A549 (cell line): ENCODE measurements around the gene DOCK9. TPM values are rescaled to one million over a fixed set of nuclear protein-coding genes. Genes with fewer than 3 reads are reported as not detected.

Source experiments
- ATAC-seq, 2 experiments: fragments of 200-7000 bp in 1 of 2; fragments of >200 bp in 1 of 2; cut with Nextera tagmentation in 1 of 2; cut with Tn5 transposase in 1 of 2; 3 replicates each; pipeline versions ENCODE4 v1.8.0 to v1.9.1; 2018 to 2020; ENCODE audit warnings: mild to moderate bottlenecking in 1 of 2, moderate library complexity in 1 of 2
- CTCF ChIA-PET: fragments of 300-600 bp; sonication (Branson Sonifier 250); formaldehyde crosslinking; extraction: SDS; loops from one replicate; lab custom pipeline; 2021; ENCODE audit warnings: antibody characterized with exemption, inconsistent platforms; lab: Yijun Ruan, JAX
- POLR2A ChIA-PET: fragments of 350-600 bp; formaldehyde crosslinking; extraction: SDS; loops from one replicate; lab custom pipeline; 2021; ENCODE audit warnings: antibody characterized with exemption, inconsistent platforms; lab: Yijun Ruan, JAX
- DNase-seq, 2 experiments: peaks; one replicate each; pipeline versions ENCODE4 v3.0.0 to v3.0.0-alpha.2; 2011 to 2016; ENCODE audit warnings: low read depth in 1 of 2, low spot score in 1 of 2
- FAIRE-seq: peaks from 2 replicates; lab custom pipeline; 2011; peaks lifted over from hg19 to GRCh38; lab: Jason Lieb, UNC
- H3K27ac ChIP-seq, 2 experiments: fragments of >200 bp; sonication (Bioruptor Twin); formaldehyde crosslinking; 3 replicates each; pipeline ENCODE4 v1.5.1; 2016 to 2017
- H3K4me1 ChIP-seq: fragments of >200 bp; sonication (Bioruptor Twin); formaldehyde crosslinking; 3 replicates; pipeline ENCODE4 v1.6.1; 2016
- H3K4me2 ChIP-seq: fragments of >200 bp; sonication (Bioruptor Twin); formaldehyde crosslinking; 3 replicates; pipeline ENCODE4 v1.6.1; 2016
- H3K4me3 ChIP-seq: fragments of >200 bp; sonication (Bioruptor Twin); formaldehyde crosslinking; 3 replicates; pipeline ENCODE4 v1.5.1; 2016
- H3K9me3 ChIP-seq: fragments of >200 bp; sonication (Bioruptor Twin); formaldehyde crosslinking; 3 replicates; pipeline ENCODE4 v1.6.1; 2016
- BCL3 ChIP-seq: fragments of >200 bp; sonication (Bioruptor Twin); formaldehyde crosslinking; IDR thresholded peaks from 3 replicates; pipeline ENCODE4 v1.6.1; 2016
- CEBPB ChIP-seq, 2 experiments: fragments of >200 bp in 1 of 2; sonication (Bioruptor Twin) in 1 of 2; formaldehyde crosslinking in 1 of 2; IDR thresholded peaks; 2 replicates each; pipeline ENCODE4 v1.6.1; 2012 to 2016
- CHD4 ChIP-seq: fragments of 200-600 bp; sonication (generic); IDR thresholded peaks from 2 replicates; pipeline ENCODE4 v1.6.1; 2016; ENCODE audit warnings: antibody characterized with exemption, mild to moderate bottlenecking, borderline replicate concordance
- CTCF ChIP-seq: fragments of >200 bp; sonication (Bioruptor Twin); formaldehyde crosslinking; IDR thresholded peaks from 3 replicates; pipeline ENCODE4 v1.5.1; 2016
- EHMT2 ChIP-seq: fragments of 200-600 bp; sonication (generic); IDR thresholded peaks from 2 replicates; pipeline ENCODE4 v1.6.1; 2016; ENCODE audit warnings: antibody characterized with exemption, low read depth, mild to moderate bottlenecking, moderate library complexity
- EP300 ChIP-seq, 2 experiments: fragments of >200 bp; sonication (Bioruptor Twin); formaldehyde crosslinking; IDR thresholded peaks; 2 replicates in 1 of 2; 3 replicates in 1 of 2; pipeline ENCODE4 v1.6.1; 2016 to 2017
- ESRRA ChIP-seq: fragments of 150-350 bp; IDR thresholded peaks from 2 replicates; pipeline ENCODE4 v1.6.1; 2014; ENCODE audit warnings: mild to moderate bottlenecking, low read length, borderline replicate concordance
- GATA3 ChIP-seq: IDR thresholded peaks from 2 replicates; pipeline ENCODE4 v1.6.1; 2012; ENCODE audit warnings: borderline replicate concordance
- HES2 ChIP-seq: fragments of >200 bp; sonication (Bioruptor Twin); formaldehyde crosslinking; IDR thresholded peaks from 2 replicates; pipeline ENCODE4 v1.6.1; 2016
- HEYL ChIP-seq: fragments of 250-450 bp; sonication (Bioruptor Pico); IDR thresholded peaks from 2 replicates; pipeline ENCODE4 v1.8.0; 2021; ENCODE audit warnings: mild to moderate bottlenecking, moderate library complexity
- HMGXB4 ChIP-seq: fragments of 250-450 bp; sonication (Bioruptor Pico); IDR thresholded peaks from 2 replicates; pipeline ENCODE4 v1.5.0; 2021; ENCODE audit warnings: mild to moderate bottlenecking, moderate library complexity, borderline replicate concordance
- HOXA7 ChIP-seq: fragments of 250-450 bp; sonication (Bioruptor Pico); IDR thresholded peaks from 2 replicates; pipeline ENCODE4 v1.5.0; 2020; ENCODE audit warnings: mild to moderate bottlenecking, moderate library complexity
- JUNB ChIP-seq: fragments of >200 bp; sonication (Bioruptor Twin); formaldehyde crosslinking; IDR thresholded peaks from 2 replicates; pipeline ENCODE4 v1.6.1; 2016
- KDM1A ChIP-seq: fragments of 200-600 bp; sonication (generic); IDR thresholded peaks from 2 replicates; pipeline ENCODE4 v1.6.1; 2016; ENCODE audit warnings: low read depth, mild to moderate bottlenecking
- MAFK ChIP-seq: fragments of 450-650 bp; IDR thresholded peaks from 2 replicates; pipeline ENCODE4 v1.6.1; 2014; ENCODE audit not compliant: partially characterized antibody
- MAX ChIP-seq: IDR thresholded peaks from 2 replicates; pipeline ENCODE4 v1.6.1; 2012
- NFE2L2 ChIP-seq: fragments of 150-350 bp; conservative IDR thresholded peaks from 2 replicates; pipeline ENCODE4 v1.6.1; 2014; ENCODE audit warnings: low read length
- NPAS2 ChIP-seq: fragments of 250-450 bp; sonication (Bioruptor Pico); IDR thresholded peaks from 2 replicates; pipeline ENCODE4 v1.8.0; 2022; ENCODE audit warnings: mild to moderate bottlenecking, moderate library complexity, borderline replicate concordance
- RAD21 ChIP-seq, 2 experiments: fragments of >200 bp in 1 of 2; sonication (Bioruptor Twin) in 1 of 2; formaldehyde crosslinking in 1 of 2; IDR thresholded peaks in 1 of 2; conservative IDR thresholded peaks in 1 of 2; 2 replicates in 1 of 2; 3 replicates in 1 of 2; pipeline ENCODE4 v1.6.1; 2012 to 2018; ENCODE audit warnings: inconsistent platforms in 1 of 2
- RNF2 ChIP-seq: fragments of 200-600 bp; sonication (generic); IDR thresholded peaks from 2 replicates; pipeline ENCODE4 v1.6.1; 2016; ENCODE audit warnings: low read depth, mild to moderate bottlenecking, antibody characterized with exemption, moderate library complexity, borderline replicate concordance
- TP53 ChIP-seq: fragments of 250-450 bp; sonication (Bioruptor Pico); IDR thresholded peaks from 2 replicates; pipeline ENCODE4 v1.5.0; 2021; ENCODE audit warnings: mild to moderate bottlenecking, moderate library complexity
- ZFP36 ChIP-seq: fragments of 450-650 bp; IDR thresholded peaks from 2 replicates; pipeline ENCODE4 v1.6.1; 2014; ENCODE audit warnings: borderline replicate concordance; ENCODE audit not compliant: partially characterized antibody
- ZNF302 ChIP-seq: fragments of 250-450 bp; sonication (Bioruptor Pico); IDR thresholded peaks from 2 replicates; pipeline ENCODE4 v1.9.0; 2021; ENCODE audit warnings: inconsistent platforms, mild to moderate bottlenecking, moderate library complexity
- ZSCAN20 ChIP-seq: fragments of 250-450 bp; sonication (Bioruptor Pico); IDR thresholded peaks from 2 replicates; pipeline ENCODE4 v1.8.0; 2022; ENCODE audit warnings: mild to moderate bottlenecking, moderate library complexity
- WGBS: methylation state at CpG from one replicate; pipeline ENCODE4 v1.1.6; 2017; ENCODE audit errors: missing lambda C conversion rate; 5-methylcytosine and 5-hydroxymethylcytosine counted together
- polyA plus RNA-seq, 4 experiments: library from polyadenylated mRNA; depleted of rRNA in 3 of 4; stranded (reverse); fragments of >200 nt; fragmentation: RNase III in 1 of 4; extraction: RNeasy Plus Mini Kit Qiagen cat#74134 plus additional on column Dnase treatment in 1 of 4; gene quantifications; 2 replicates in 3 of 4; 3 replicates in 1 of 4; pipeline ENCODE4 v1.2.3, GENCODE V29; 2011 to 2017

DOCK9 gene
- polyA plus RNA-seq, 2 of the 4 experiments (the other 2 are of a cell fraction), result 34.0 to 43.9 TPM

GRCh38 chr13:98921015-98921580 lies 56.8 kb downstream of the DOCK9 start:
- POLR2A ChIA-PET, result no interaction called here

GRCh38 chr13:98919566-98919965 lies 58.3 kb downstream of the DOCK9 start:
- Histone ChIP-seq H3K4me3 (no peak overlapping the region), H3K9me3 (no peaks in the 10 kb centered on the region), H3K4me2 (no peak overlapping the region), H3K27ac (no peak overlapping the region), H3K4me1 (peaks cover 14% of the 10 kb centered on the region)
- FAIRE-seq, result no peak
- WGBS, result 92% methylated on average over 2 of the region's 2 CpGs
- ChIA-PET POLR2A (no interaction called here), CTCF (interaction anchor here (0.9 kb wide), 1 partner anchor 114 kb away, joined by 3 read pairs; no protein-coding TSS in a partner anchor)
- TF ChIP-seq CHD4, result no peak
- no peak for TF ChIP-seq RNF2
- TF ChIP-seq EP300 (IDR thresholded peaks at IDR 0.05), result no peak
- no peak for TF ChIP-seq TP53 (CRISPR knock-in tag)
- ATAC-seq, result no peak
- no peak for DNase-seq

More at GRCh38 chr13:98921015-98921580, 56.8 kb downstream of the DOCK9 start:
- ATAC-seq (no peak), FAIRE-seq (no peak), DNase-seq (no peak)
- Histone ChIP-seq H3K27ac (no peak overlapping the region), H3K4me2 (no peak overlapping the region), H3K4me1 (peaks cover 11% of the 10 kb centered on the region), H3K4me3 (no peak overlapping the region), H3K9me3 (no peaks in the 10 kb centered on the region)
- CTCF ChIA-PET, result no interaction called here
- TF ChIP-seq KDM1A, result no peak
- no peak for TF ChIP-seq BCL3
- TF ChIP-seq ZNF302 (CRISPR knock-in tag), result no peak
- no peak for TF ChIP-seq TP53 (CRISPR knock-in tag)
- TF ChIP-seq CTCF, result no peak
- TF ChIP-seq GATA3, result no peak
- no peak for TF ChIP-seq RNF2
- 88% methylated on average over 5 of the region's 5 CpGs for WGBS

- no peak for DNase-seq
- no peak for ATAC-seq
- no peak for FAIRE-seq
- ChIA-PET CTCF (interaction anchor here (0.9 kb wide), 1 partner anchor 115 kb away, joined by 3 read pairs; no protein-coding TSS in a partner anchor), POLR2A (no interaction called here)
- Histone ChIP-seq H3K4me1 (peaks cover 14% of the 10 kb centered on the region), H3K4me3 (no peak overlapping the region), H3K4me2 (no peak overlapping the region), H3K9me3 (no peaks in the 10 kb centered on the region), H3K27ac (no peak overlapping the region)
- WGBS, result 95% methylated on average over 4 of the region's 4 CpGs
- TF ChIP-seq HOXA7, result no peak
- no peak for TF ChIP-seq RAD21 (conservative IDR thresholded peaks at IDR 0.05 in 1 of 2, IDR thresholded peaks at IDR 0.05 in 1 of 2)
- no peak for TF ChIP-seq NFE2L2
- TF ChIP-seq MAX, result no peak
- TF ChIP-seq HMGXB4, result no peak
- TF ChIP-seq CEBPB (IDR thresholded peaks at IDR 0.05), result no peak
- no peak for TF ChIP-seq JUNB
- no peak for TF ChIP-seq MAFK
- TF ChIP-seq HES2, result no peak
- no peak for TF ChIP-seq RNF2
- TF ChIP-seq ESRRA, result no peak
- no peak for TF ChIP-seq HEYL
- no peak for TF ChIP-seq ZSCAN20
- TF ChIP-seq EHMT2, result no peak
- TF ChIP-seq ZFP36, result no peak
- no peak for TF ChIP-seq NPAS2
Observed at GRCh38 chr13:98918771-98919170, 59.1 kb downstream of the DOCK9 start.
